HEK293T (cell line): Measurements from ENCODE around the gene SCN9A.

ENCODE experiments used
- CTCF ChIA-PET: fragments of 350-600 bp; formaldehyde crosslinking; extraction: SDS; loops from one replicate; lab custom pipeline; 2021; ENCODE audit warnings: antibody characterized with exemption, inconsistent platforms; lab: Yijun Ruan, JAX
- POLR2A ChIA-PET: fragments of 350-600 bp; formaldehyde crosslinking; extraction: SDS; loops from one replicate; lab custom pipeline; 2020; ENCODE audit warnings: antibody characterized with exemption, inconsistent platforms; lab: Yijun Ruan, JAX
- DNase-seq: peaks from one replicate; pipeline ENCODE4 v3.0.0; 2012; ENCODE audit warnings: mixed read lengths; ENCODE audit errors: extremely low spot score
- ARNT ChIP-seq: fragments of 450-650 bp; IDR thresholded peaks from 2 replicates; pipeline ENCODE4 v1.6.1; 2017; ENCODE audit warnings: mild to moderate bottlenecking
- BHLHE40 ChIP-seq: fragments of 450-650 bp; IDR thresholded peaks from 2 replicates; pipeline ENCODE4 v1.6.1; 2016; ENCODE audit warnings: mild to moderate bottlenecking, moderate library complexity, borderline replicate concordance
- CTBP1 ChIP-seq: fragments of 450-650 bp; IDR thresholded peaks from 2 replicates; pipeline ENCODE4 v1.6.1; 2016; ENCODE audit warnings: borderline replicate concordance
- ELF4 ChIP-seq: fragments of 450-650 bp; IDR thresholded peaks from 2 replicates; pipeline ENCODE4 v1.6.1; 2017; ENCODE audit warnings: antibody characterized with exemption
- FOXA1 ChIP-seq: fragments of 450-650 bp; IDR thresholded peaks from 2 replicates; pipeline ENCODE4 v1.6.1; 2016; ENCODE audit warnings: mild to moderate bottlenecking
- FOXK2 ChIP-seq: fragments of 450-650 bp; IDR thresholded peaks from 2 replicates; pipeline ENCODE4 v1.6.1; 2016; ENCODE audit warnings: mild to moderate bottlenecking
- FOXM1 ChIP-seq: fragments of 450-650 bp; IDR thresholded peaks from 2 replicates; pipeline ENCODE4 v1.6.1; 2017; ENCODE audit warnings: mild to moderate bottlenecking, borderline replicate concordance
- HDGF ChIP-seq: fragments of 450-650 bp; IDR thresholded peaks from 2 replicates; pipeline ENCODE4 v1.6.1; 2017; ENCODE audit warnings: antibody characterized with exemption, borderline replicate concordance
- L3MBTL2 ChIP-seq: fragments of 450-650 bp; conservative IDR thresholded peaks from 2 replicates; pipeline ENCODE4 v1.6.1; 2016; ENCODE audit warnings: mild to moderate bottlenecking
- LEF1 ChIP-seq: fragments of 450-650 bp; IDR thresholded peaks from 2 replicates; pipeline ENCODE4 v1.6.1; 2017; ENCODE audit warnings: mild to moderate bottlenecking, borderline replicate concordance
- NFRKB ChIP-seq: fragments of 450-650 bp; IDR thresholded peaks from 2 replicates; pipeline ENCODE4 v1.6.1; 2016; ENCODE audit warnings: mild to moderate bottlenecking, moderate library complexity
- PKNOX1 ChIP-seq: fragments of 450-650 bp; IDR thresholded peaks from 2 replicates; pipeline ENCODE4 v1.6.1; 2016
- SP1 ChIP-seq: fragments of 450-650 bp; IDR thresholded peaks from 2 replicates; pipeline ENCODE4 v1.6.1; 2017
- SUZ12 ChIP-seq: fragments of 450-650 bp; IDR thresholded peaks from 2 replicates; pipeline ENCODE4 v1.6.1; 2016; ENCODE audit warnings: mild to moderate bottlenecking
- TARDBP ChIP-seq: fragments of 450-650 bp; IDR thresholded peaks from 2 replicates; pipeline ENCODE4 v1.6.1; 2016
- ZNF384 ChIP-seq: fragments of 450-650 bp; IDR thresholded peaks from 2 replicates; pipeline ENCODE4 v1.6.1; 2016

Gene SCN9A

GRCh38 chr2:166373105-166373504 lies 2.6 kb downstream of the SCN9A start:
- no peak for DNase-seq
- CTCF ChIA-PET = no interaction called here
- POLR2A ChIA-PET = no interaction called here
- no peak for TF ChIP-seq LEF1
- no peak for TF ChIP-seq ELF4
- no peak for TF ChIP-seq PKNOX1
- TF ChIP-seq FOXA1 = no peak
- no peak for TF ChIP-seq TARDBP
- TF ChIP-seq FOXM1 = no peak
- TF ChIP-seq CTBP1 = no peak
- no peak for TF ChIP-seq ZNF384
- TF ChIP-seq FOXK2 = no peak
- no peak for TF ChIP-seq SP1
- TF ChIP-seq HDGF = no peak
- TF ChIP-seq NFRKB = no peak
- TF ChIP-seq ARNT = no peak
- TF ChIP-seq L3MBTL2 = no peak
- no peak for TF ChIP-seq SUZ12
- no peak for TF ChIP-seq BHLHE40

- ChIA-PET CTCF (interaction anchor here (0.7 to 1.4 kb wide), 2 partner anchors 11 to 145 kb away, joined by 3 read pairs; no protein-coding TSS in a partner anchor), POLR2A (no interaction called here)
- no peak for TF ChIP-seq TARDBP
- no peak for TF ChIP-seq PKNOX1
- no peak for TF ChIP-seq ELF4
- no peak for TF ChIP-seq L3MBTL2
- no peak for TF ChIP-seq ARNT
- TF ChIP-seq FOXA1 = no peak
- DNase-seq = no peak
Measured at GRCh38 chr2:166372046-166372445, 3.7 kb downstream of the SCN9A start.

GRCh38 chr2:166365803-166366420 lies 9.8 kb downstream of the SCN9A start:
- POLR2A ChIA-PET = no interaction called here
- CTCF ChIA-PET = no interaction called here
- no peak for DNase-seq
- TF ChIP-seq PKNOX1 (no peak), TARDBP (no peak), SP1 (no peak), ELF4 (no peak), NFRKB (no peak), ARNT (no peak), ZNF384 (no peak), FOXA1 (no peak), FOXM1 (no peak), CTBP1 (no peak), LEF1 (no peak), FOXK2 (no peak), L3MBTL2 (no peak), BHLHE40 (no peak), SUZ12 (no peak), HDGF (no peak)

- ChIA-PET POLR2A (no interaction called here), CTCF (no interaction called here)
- no peak for DNase-seq
- no peak for TF ChIP-seq ELF4
- no peak for TF ChIP-seq HDGF
- TF ChIP-seq CTBP1 = no peak
- no peak for TF ChIP-seq LEF1
- no peak for TF ChIP-seq ARNT
- no peak for TF ChIP-seq FOXA1
- no peak for TF ChIP-seq TARDBP
- no peak for TF ChIP-seq ZNF384
- TF ChIP-seq NFRKB = no peak
- no peak for TF ChIP-seq SP1
- no peak for TF ChIP-seq FOXM1
- no peak for TF ChIP-seq SUZ12
- TF ChIP-seq L3MBTL2 = no peak
- TF ChIP-seq FOXK2 = no peak
- no peak for TF ChIP-seq BHLHE40
- no peak for TF ChIP-seq PKNOX1
Measured at GRCh38 chr2:166365239-166365638, 10.5 kb downstream of the SCN9A start.

GRCh38 chr2:166364476-166365161 lies 11.1 kb downstream of the SCN9A start:
- ChIA-PET POLR2A (no interaction called here), CTCF (no interaction called here)
- TF ChIP-seq BHLHE40 (no peak), FOXK2 (no peak), ELF4 (no peak), ARNT (no peak), FOXM1 (no peak)
- DNase-seq = no peak
